NCI-H1048 (cell line): Measurements from ENCODE around the gene ATP2B3.
A peak's percentile ranks its signal among the peaks of the same experiment; 100 is the strongest.
"Not testable (repeated sequence)": the region's sequence is repeated elsewhere in the genome, so short reads cannot be mapped to it uniquely, and the experiment has no call there.

Experiments
- DNase-seq: peaks from one replicate; lab custom pipeline; 2025; lab: John Stamatoyannopoulos, UW

The ATP2B3 gene

DNA sequence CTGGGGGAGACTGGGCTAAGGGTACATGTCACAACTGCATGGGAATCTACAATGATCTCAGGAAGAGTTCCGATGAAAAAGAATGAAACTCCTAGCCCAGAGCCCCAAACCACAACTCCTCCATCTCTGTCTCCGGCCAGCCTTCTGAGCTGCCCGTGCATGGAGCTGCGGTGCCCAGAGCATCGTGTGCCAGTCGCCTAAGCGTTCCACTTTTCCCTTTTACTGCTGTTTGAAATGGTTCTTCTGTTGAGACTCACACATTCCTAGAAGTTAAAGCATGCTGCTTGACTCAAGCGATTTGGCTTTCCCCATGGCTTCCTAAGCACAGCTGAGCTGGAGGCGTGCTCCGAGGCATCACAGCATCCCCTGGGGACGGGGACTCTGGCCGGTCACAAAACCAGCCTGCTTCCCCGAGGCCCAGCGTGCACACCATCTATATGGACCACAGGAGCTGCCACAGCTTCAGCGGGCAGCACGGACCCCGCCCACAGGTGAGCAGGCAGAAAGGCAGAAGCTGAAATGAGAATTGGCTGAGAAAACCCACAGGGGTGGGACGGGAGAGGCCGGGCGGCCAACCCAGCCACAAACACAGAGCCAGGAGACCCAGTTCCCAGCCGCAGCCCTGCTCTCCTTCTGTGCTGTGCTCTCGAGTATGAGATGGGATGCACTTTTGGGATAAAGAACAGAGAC is 76.5 kb downstream of the ATP2B3 start:
- no peak for DNase-seq

DNA sequence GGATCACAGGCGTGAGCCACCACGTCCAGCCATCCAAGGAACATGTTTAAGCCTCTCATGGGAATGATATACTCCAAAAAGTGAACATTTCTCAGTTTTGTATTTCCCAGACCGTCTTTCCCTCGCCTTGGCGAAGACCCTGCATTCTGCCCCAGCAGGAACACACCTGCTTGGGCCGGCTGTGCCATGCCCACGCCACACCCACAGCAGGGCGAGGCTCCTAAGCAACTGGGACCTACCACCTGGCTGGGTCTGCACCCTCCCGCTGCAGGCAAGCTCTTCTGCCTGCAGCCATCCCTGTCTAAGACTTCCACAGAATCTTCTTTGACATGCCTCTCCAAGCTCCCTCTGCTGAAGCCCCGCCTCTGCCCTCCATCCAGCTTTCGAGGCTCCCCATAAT is 77.9 kb downstream of the ATP2B3 start:
- DNase-seq, result no peak

DNA sequence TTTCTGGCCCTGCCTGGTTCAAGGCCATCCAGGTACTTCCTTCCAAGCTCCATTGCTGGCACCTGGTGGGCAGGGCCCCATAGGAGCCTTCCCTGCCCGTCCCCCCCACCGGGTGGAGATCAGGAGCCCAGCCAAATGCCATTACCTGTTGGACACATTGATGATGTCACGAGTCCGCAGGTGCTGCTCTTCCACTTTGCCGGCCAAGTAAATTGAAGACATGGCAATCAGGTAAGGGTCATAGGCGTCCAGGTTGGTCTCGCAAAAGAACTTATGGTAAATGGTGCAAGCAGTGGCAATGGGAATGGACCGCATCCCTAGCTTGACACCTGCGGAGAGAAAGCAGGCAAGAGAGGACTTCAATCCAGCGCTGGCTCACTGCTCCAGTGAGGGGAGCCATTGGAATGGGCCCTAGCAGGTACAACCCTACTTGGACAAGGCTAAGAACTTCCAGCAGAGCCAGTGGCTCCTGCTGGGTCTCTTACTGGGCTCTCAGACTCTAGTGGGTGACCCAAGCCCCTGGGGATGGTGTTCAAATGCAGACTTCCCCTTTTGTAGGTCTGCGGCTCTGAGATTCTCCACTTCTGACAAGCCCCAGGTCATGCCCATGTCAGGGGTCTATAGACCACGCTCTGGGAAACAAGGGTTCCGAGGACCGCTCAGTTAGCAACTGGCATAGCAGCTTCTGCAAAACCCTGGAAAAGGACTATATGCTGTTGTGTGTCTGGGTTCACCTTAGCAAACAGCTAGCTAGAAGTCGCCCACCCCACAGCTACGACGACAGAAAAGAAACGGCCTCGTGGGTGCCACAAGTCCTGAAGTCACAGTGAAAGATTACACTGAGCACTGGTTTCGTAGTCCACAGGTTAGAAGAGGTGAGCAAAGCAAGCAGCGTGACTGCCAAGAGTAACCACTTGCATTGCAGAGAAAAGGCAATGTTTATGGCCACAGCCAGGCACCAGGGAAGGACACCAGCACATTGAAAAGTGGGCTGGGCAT is 78.7 kb downstream of the ATP2B3 start:
- no peak for DNase-seq

DNA sequence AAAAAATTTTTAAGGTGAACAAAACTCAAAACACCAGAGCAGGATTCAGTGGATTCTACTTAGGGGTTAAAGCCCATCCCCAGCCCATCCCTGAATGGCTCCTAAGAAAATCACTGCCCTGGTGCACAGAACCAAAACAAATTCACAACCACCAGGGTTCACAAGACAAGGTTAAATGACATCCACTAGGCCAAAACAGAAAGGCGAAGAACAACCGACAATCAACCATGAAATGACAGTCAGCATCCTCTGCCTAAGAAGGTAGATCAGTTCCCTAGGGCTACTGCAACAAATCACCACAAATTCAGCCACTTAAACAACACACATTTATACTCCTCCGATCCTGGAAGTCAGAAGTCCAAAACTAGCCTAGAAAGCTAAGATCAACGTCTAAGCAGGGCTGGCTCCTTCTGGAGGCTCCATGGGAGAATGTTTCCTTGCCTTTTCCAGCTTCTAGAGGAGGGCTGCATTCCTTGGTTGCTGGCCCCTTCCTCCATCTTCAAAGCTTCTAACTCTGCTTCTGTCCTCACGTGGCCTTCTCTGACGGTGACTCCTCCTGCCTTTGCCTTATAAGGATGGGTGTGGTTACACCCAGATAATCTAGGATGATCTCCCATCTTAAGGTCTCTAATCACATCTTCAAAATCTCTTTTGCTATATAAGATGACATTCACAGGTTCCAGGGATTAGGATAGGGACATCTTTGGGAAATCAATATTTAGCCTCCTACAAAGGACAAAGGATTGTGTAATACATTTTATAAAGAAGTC is 79.7 kb downstream of the ATP2B3 start:
- DNase-seq, result no peak

DNA sequence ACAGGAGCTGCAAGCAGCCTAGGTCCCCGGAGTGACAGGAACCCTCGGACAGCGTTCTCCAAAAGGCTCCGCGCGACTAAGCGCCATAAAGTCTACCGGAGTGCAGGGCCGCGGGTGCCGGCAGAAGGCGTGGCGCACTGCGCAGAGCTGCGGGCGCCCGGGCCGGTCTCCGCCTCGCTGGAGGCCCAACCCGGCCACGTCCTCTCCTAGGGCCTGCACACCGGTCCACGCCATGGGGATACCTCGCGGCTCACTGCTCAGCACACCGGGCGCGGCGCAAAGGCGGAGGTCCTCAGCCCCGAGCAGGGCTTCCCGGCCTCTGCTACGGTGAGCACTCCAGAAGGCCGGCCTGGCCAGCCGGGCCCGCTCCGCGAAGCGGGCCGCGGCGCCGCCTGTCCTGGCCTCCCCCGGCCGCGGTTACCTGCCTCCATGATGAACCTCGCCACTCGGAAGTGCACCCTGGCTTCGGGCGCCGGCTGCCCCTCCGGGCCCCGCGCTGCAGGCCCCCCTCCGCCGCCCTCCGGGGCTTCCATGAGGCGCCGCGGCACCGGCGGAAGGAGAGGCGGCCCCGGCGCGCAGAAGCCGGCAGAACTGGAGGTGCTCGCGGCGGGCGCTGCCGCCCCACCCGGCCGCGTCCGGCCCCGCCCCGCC is 81.2 kb downstream of the ATP2B3 start, which contains the start of gene CCNQ:
CCNQ (minus strand) TSS at position 599 of the 651 bp plus-strand sequence; CDS start at position 533, 66 bp downstream.
- no peak for DNase-seq

DNA sequence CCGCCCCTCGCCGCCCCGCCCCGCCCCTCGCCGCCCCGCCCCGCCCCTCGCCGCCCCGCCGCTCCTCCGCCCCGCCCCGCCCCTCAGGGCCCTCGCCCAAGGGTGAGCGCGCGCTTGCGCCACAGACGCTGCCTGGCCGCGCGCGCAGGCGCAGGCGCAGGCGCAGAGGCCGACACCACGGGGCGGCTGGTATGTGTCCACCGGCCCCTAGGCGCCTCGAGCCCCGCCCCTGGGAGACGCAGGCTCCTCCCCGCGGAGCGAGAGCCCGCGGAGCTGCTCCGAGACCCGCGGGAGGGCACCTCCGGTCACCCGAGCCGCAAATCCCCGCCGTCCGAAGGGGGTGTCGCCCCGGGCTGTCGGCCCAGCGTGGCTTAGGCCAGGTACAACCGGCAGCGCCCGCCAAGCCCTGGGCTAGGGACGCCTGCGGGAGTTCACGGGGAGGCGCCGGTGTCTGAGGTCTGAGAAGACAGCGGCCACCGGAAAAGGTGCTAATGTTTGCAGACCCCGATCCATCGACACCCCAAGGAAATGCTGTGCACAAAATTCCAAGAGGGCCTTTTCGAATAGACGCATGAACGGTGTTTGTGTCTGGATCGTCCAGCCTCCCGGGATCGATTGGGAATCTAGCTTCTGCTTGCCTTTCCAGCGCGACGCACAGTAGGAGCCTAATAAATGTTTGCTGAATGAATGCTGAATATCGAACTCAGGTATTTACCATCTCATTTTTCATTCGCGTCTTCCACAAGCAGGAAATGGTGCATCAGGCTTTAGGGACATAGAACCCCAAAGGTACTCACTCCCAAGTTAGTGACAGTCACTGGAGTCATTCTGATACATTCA is 82.0 kb downstream of the ATP2B3 start:
- DNase-seq, result peak; percentile 47

DNA sequence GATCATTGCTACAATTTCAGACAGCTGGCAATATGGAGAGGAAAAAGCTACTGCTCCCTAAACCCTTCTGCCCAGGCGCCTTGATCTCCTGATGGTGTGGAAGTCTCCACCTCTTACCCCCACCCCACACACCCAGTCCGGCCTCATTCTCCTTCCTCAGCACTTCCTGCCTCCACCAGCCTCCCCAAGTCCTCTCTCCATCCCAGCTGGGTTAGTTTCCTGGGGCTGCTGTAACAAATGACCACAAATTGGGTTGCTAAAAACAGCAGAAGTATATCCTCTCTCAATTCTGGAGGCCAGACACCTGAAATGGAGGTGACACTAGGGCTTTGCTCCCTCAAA is 82.6 kb downstream of the ATP2B3 start:
- no peak for DNase-seq

DNA sequence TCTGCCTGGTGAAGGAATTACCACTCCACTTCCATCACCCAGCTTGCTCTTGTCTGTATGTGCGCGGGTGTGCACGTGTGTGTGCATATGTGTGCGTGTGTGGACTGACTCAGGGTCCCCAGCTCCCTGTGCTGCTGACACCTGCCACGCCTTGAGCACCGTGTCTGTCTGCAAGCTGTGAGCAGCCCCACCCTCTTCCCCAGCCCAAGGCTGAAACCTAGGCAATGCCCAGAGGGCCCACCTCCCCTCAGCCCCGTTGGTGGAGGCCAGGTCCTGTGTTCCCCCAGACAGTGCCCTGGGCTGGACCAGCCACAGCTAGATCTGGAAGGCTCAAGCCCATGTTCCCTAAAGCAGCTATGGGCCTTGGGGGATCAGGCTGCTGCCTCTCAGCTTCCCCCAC is 83.5 kb downstream of the ATP2B3 start:
- DNase-seq, result no peak

DNA sequence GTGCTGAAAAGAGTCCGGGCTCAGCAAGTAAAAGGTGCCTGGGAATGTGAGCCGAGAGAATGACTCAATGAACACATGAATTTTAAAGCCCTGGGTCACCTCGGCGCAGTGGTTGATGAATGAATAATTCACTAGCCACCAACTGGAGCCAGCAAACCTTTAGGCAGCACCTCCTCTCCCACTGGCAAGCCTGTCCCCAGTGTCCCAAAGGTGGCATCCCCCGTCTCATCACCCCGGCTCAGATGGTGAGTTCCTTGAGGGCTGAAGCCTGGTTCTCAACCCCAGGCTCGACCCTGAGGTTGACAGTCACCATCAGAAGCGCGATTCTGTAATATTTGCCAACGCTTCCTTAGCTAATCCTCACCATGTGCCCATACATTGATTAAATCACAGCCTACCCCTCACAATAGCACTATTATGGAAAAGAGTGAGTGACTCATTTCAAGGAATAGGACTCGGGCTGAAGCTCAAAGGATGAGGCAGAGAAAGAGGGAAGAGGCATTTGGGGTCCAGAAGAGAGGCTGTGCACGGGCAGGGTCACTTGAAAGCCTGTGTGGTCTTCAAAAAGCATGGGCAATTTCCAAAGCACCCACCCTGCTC is 84.2 kb downstream of the ATP2B3 start:
- no peak for DNase-seq

DNA sequence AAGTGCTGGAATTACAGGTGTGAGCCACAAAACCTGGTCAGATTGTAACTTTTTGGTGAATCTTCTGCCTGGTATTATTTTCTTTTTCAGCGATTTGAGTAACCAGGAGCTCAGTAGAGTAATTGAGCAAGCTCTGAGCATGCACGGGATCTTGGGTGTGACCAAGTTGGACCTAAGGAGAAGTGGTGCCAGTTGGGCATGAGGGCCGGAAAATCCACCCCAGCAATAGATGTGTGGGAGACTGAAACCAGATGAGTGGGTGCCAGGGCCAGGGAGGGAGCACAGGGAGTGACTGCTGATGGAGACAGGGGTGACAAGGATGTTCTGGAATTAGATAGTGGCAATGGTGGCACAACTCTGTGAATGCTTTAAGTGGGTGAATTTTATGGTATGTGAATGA is 85.2 kb downstream of the ATP2B3 start:
- no peak for DNase-seq

DNA sequence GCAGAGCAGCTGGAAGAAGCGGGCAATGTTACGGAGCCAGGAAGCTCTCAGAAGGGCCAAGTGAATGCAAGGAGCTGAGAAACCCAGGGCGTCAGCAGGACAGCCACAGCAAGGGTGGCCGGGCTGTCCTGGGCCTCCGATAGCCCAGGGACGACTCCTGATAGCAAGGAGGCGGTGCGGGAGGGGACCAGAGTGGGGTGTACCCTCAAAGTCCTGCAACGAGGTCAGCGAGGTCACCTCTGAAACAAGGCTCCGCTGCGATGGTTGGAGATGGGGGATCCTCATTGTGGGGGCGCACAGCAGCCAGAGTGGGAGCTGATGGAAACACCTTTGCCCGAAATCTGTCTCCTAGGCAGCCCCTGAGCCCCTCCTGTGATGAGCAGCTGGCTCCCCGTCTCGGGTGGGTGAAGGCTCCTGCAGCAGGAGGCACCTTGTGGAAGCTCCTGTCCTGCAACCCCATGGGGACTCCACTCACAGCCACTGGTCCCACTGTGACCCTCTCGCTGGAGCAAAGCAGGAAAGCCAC is 85.8 kb downstream of the ATP2B3 start:
- DNase-seq, result no peak

DNA sequence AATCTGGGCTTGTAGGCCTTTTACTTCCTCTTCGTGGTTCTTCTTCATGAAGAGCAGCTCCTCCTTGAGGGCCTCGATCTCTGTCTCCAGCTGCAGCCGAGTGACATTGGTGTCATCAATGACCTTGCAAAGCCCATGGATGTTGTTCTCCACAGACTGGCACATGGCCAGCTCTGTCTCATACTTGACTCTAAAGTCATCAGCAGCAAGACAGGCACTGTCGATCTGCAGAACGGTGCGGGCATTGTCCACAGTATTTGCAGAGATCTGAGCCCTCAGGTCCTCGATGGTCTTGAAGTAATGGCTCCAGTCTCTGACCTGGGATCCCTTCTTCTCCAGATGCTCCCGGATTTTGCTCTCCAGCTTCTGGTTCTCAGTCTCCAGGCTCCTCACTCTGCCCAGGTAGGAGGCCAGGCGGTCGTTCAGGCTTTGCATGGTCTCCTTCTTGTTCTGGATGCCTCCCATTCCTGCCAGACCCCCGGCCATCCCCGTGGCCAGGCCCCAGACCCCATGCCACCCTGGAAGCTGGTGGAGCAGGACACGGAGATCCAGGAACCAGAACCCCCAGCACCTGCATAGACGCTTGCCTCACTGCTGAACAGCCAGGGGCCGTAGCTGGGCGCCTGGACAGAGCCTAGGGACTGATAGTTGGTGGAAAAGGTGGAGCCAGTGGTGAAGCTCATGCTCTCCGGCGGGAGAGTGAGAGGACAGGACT is 87.4 kb downstream of the ATP2B3 start:
- not testable (repeated sequence) for DNase-seq

DNA sequence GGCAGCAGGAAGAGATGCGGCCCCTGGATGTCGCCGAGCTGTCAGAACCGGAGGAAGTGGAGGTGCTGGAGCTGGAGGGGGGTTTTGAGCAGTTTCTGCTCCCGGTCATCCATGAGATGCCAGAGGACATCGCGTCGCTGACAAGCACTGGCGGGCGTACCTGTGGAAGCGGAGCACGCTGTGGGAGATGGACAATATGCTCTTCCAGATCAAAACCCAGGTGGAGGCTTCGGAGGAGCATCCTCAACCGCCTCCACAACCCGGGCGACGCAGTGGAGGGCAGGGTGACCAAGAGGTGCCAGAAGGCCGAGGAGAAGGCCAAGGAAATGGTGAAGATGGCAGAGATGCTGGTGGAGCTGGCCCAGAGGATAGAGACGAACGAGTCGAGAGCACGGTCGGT is 89.1 kb downstream of the ATP2B3 start:
- DNase-seq, result no peak

DNA sequence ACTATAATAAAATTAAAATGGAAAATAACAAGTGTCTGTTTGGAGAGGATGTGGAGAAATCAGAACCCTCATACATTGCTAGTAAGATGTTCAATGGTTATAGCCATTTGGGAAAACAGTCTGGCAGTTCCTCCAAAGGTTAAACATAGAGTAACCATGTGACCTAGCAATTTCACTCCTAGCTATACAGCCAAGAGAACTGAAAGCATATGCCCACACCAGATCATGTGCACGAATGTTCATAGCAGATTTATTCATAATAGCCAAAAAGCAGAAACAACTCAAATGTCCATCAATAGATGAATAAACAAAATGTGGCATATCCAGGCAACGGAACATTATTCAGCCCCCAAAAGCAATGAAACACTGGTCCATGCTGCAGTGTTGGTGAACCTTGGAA is 90.9 kb downstream of the ATP2B3 start:
- no peak for DNase-seq

DNA sequence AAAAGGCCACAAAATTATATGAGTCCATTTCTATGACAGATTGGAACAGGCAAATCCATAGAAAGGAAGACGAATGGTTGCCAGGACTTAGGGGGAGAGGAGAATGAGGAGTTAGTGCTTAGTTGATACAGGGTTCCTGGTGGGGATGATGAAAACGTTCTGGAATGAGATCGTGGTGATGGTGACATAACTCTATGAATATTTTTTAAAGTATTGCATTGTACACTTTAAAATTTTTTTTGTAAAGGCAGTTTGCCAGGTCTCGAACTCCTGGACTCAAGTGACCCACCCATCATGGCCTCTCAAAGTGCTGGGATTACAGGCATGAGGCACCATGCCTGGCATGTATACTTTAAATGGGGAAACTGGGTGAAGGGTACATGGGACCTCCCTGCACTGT is 91.4 kb downstream of the ATP2B3 start:
- no peak for DNase-seq

DNA sequence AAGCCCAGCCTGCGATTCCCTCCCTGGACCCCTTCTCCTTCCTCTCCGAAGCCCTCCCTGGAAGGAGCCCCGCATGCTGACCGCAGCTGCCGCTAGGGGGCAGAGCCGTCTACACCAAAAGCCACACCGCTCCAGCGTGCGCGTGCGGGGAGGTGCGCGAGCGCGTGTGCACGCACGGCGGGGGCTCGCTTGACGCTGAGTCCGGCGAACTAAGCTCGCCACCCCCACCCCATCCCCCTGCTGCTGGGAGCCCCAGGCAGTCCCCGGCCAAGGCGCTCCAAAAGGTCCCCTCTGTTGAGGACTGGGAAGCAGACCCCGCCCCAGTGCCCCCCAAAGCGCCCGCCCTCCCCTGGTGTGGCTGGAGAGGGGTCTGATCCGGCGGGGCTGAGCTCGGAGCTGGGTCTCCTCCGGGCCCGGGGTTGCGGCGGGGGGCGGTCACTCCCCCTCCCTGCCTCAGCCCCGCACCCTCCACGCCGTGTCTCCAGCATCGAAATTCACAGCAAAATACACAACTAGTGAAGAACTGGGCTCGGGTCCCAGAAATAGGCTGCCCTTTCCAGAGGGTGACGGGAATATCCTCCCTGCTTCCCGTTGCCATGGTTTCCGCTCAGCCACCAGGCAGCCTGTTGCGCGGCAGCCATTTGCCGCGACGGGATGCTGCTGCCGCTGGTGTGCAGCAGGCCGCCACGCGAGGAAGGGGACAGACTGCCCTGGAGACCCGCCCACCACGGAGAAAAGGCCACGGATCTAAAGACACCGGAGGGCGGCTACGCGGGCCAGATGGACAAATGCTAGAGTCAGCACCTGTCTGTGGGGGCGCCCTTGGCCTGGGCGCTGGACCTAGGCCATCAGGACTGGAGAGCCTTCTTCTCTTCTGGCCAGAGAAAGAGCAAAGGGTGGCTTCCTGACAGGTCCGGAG is 92.7 kb downstream of the ATP2B3 start:
- DNase-seq, result no peak

DNA sequence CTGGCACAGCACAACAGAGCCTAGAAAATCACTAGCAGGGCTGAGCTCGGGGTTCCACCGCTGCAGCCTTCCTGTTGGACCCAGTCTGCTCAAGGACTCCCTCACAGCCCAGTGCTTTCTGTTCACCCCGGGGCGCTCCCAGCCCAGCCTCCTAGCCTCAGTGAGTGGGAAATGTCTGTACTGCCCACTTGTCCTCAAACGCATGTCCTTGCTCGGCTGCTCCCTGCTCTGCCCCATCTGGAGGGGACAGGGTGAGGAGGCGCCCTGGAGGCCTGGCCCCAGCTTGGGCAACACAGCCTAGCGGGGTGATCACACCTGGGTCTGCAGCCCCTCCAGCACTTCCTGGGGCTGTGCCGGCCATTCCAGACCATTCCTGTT is 93.4 kb downstream of the ATP2B3 start:
- no peak for DNase-seq

DNA sequence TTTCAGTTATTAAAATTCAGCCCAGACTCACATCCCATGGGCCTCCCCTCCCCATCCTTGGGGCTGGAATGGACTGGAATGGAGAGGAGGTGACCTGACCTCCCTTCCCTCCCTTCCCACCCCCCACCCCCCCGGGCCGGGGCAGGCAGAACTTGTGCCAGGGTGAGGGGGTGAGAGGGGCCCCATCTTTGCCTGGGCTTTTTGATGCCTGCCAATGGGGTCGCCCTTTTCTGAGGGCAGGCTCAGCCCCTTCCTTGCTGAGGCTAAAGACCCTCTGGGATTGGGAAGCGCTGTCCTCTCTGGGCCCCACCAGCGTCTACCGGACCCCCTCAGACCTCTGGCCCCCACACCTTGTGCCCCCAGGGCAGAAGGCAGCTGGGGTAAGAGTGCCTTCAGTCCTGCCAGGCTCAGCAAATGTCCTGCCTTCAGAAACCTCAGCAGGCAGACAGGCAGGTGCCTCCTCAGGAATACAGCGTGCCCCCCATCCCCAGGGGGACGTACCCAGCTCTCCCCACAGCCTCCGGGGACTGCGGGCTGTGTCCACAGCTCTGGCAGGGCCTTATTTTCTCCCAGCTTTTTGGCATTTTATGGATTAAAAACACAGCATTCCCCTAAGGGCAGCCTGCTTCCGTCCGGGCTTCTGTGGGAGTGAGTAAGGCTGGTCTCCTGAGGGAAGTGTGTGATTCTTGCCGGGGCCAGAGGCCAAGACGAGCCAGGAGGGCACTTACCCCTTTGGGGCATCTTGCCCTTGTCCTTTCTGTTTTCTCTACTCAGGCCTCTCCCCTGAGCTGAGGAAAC is 94.1 kb downstream of the ATP2B3 start:
- no peak for DNase-seq
